ENCODE data around the gene GPX6.
"Not testable (repeated sequence)": the region's sequence is repeated elsewhere in the genome, so short reads cannot be mapped to it uniquely, and the experiment has no call there.

The GPX6 gene

DNA sequence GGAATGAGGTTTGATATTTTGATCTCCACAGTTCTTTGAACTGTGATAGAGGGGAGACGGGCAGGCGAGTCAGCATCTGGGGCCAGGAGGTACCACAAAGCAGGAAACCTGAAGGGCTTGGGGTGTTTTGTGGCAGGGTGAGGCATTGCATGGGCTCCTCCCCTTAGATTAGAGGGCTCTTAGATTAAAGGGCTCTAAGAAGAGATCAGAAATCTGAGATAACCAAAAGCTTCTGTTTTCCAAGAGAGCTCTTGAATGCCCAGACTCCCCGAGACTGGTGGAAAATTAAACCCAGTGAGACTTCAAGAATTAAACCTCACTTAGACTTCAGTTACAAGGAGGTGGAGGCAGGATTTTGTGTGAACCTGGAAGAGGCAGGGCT lies 7.6 kb upstream of the GPX6 start:
- Histone ChIP-seq H3K4me1 (ENCODE audit: control extremely low read depth in 1 of 4, control insufficient read depth in 4 of 4, insufficient read depth in 4 of 4, low read length in 3 of 4) (peaks cover 0 to 2% (median 0%) of the 10 kb centered on the region in 4 experiments), H3K27ac (ENCODE audit: insufficient read depth in 1 of 2, low read depth in 1 of 2, low read length in 2 of 2, poor library complexity in 1 of 2, severe bottlenecking in 2 of 2) (no peak overlapping the region), H3K4me3 (ENCODE audit: control insufficient read depth in 1 of 7, extremely low read depth in 1 of 7, insufficient read depth in 4 of 7, low read depth in 2 of 7, low read length in 6 of 7) (no peak overlapping the region), H3K9me3 (ENCODE audit: control extremely low read depth in 1 of 5, control insufficient read depth in 4 of 5, insufficient read depth in 2 of 5, low read depth in 1 of 5, low read length in 4 of 5) (no peaks in the 10 kb centered on the region), H3K27me3 (replicated peaks in 2 of 5; ENCODE audit: control insufficient read depth in 4 of 5, insufficient read depth in 5 of 5, low read length in 4 of 5) (peaks cover 5 to 84% (median 12%) of the 10 kb centered on the region in 5 experiments), H3K36me3 (ENCODE audit: control insufficient read depth in 4 of 4, insufficient read depth in 4 of 4, low read length in 3 of 4) (no peaks in the 10 kb centered on the region)
- 43% methylated on average over 1 of the region's 3 CpGs for WGBS (ENCODE audit: insufficient coverage)
- ChIA-PET POLR2A (no interaction called here), CTCF (no interaction called here)
- DNase-seq = peak in 2 of 3 donors; percentile 57 to 67

DNA sequence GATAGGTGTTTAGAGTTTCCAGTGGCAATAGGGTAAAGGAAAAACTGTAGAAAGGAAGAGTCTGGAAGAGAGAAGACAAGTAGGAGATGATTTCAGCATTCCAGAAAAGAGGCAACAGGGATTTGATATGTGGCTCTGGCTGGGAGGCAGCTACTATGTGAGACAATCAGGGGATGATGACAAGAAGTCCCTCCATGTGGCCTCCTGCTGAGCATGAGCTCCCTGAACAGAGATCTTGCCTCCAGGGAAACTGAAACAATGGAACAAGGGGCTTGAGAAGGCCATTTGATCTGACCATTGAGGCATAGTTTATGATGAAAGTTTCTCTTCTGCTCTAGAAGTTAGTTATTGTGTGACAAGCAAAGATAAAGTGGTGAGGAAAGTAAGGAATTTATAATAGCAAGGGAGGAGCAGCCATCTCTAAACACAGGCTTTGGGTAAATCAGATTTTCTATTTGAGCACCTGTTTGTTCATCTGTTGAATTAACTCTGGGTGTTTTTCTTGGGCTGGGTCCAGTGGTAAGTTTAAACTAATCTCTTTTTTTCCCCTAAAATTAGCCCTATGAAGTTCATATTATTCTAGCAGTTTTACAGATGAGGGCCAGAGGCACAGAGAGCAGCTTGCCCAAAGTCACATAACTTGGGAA lies 7.1 kb upstream of the GPX6 start:
- no peak overlapping the region for H3K4me3 ChIP-seq (ENCODE audit: control insufficient read depth in 1 of 7, extremely low read depth in 1 of 7, insufficient read depth in 4 of 7, low read depth in 2 of 7, low read length in 6 of 7)
- no peak overlapping the region for H3K27ac ChIP-seq (ENCODE audit: insufficient read depth in 1 of 2, low read depth in 1 of 2, low read length in 2 of 2, poor library complexity in 1 of 2, severe bottlenecking in 2 of 2)
- peaks cover 4 to 84% (median 12%) of the 10 kb centered on the region in 5 experiments for H3K27me3 ChIP-seq (replicated peaks in 2 of 5; ENCODE audit: control insufficient read depth in 4 of 5, insufficient read depth in 5 of 5, low read length in 4 of 5)
- peaks cover 0 to 2% (median 0%) of the 10 kb centered on the region in 4 experiments for H3K4me1 ChIP-seq (ENCODE audit: control extremely low read depth in 1 of 4, control insufficient read depth in 4 of 4, insufficient read depth in 4 of 4, low read length in 3 of 4)
- CTCF ChIA-PET = no interaction called here
- no peak for DNase-seq
- H3K36me3 ChIP-seq (ENCODE audit: control insufficient read depth in 4 of 4, insufficient read depth in 4 of 4, low read length in 3 of 4) = no peaks in the 10 kb centered on the region
- POLR2A ChIA-PET = no interaction called here
- H3K9me3 ChIP-seq (ENCODE audit: control extremely low read depth in 1 of 5, control insufficient read depth in 4 of 5, insufficient read depth in 2 of 5, low read depth in 1 of 5, low read length in 4 of 5) = no peaks in the 10 kb centered on the region

DNA sequence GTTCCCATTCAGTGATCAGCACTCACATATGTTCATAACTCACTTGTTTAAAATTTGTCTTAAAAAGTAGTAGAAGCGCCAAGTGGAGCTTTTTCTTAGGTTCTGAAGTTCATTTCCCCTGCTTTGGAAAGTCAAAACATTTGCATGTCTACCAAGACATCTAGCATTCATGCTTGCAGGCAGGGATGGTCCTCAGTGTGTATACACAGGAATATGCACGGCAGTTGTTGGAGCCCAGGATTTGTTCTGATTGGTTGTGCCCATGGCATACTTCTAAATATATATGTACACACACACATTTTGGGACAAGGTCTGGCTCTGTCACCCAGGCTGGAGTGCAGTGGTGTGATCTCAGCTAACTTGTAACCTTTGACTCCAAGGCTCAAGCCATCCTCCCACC lies 2.4 kb upstream of the GPX6 start:
- Histone ChIP-seq H3K27ac (ENCODE audit: insufficient read depth in 1 of 2, low read depth in 1 of 2, low read length in 2 of 2, poor library complexity in 1 of 2, severe bottlenecking in 2 of 2) (no peak overlapping the region), H3K27me3 (replicated peaks in 2 of 5; ENCODE audit: control insufficient read depth in 4 of 5, insufficient read depth in 5 of 5, low read length in 4 of 5) (peaks cover 2 to 81% (median 17%) of the 10 kb centered on the region in 5 experiments), H3K9me3 (ENCODE audit: control extremely low read depth in 1 of 5, control insufficient read depth in 4 of 5, insufficient read depth in 2 of 5, low read depth in 1 of 5, low read length in 4 of 5) (no peaks in the 10 kb centered on the region), H3K4me3 (ENCODE audit: control insufficient read depth in 1 of 7, extremely low read depth in 1 of 7, insufficient read depth in 4 of 7, low read depth in 2 of 7, low read length in 6 of 7) (no peak overlapping the region), H3K36me3 (ENCODE audit: control insufficient read depth in 4 of 4, insufficient read depth in 4 of 4, low read length in 3 of 4) (no peaks in the 10 kb centered on the region), H3K4me1 (ENCODE audit: control extremely low read depth in 1 of 4, control insufficient read depth in 4 of 4, insufficient read depth in 4 of 4, low read length in 3 of 4) (no peaks in the 10 kb centered on the region)
- CTCF ChIA-PET = no interaction called here
- POLR2A ChIA-PET = interaction anchor here (0.6 kb wide), 1 partner anchor 390 kb away, joined by 4 read pairs; no protein-coding TSS in a partner anchor
- DNase-seq = no peak
- 100% methylated on average over 1 of the region's 2 CpGs for WGBS (ENCODE audit: insufficient coverage)

DNA sequence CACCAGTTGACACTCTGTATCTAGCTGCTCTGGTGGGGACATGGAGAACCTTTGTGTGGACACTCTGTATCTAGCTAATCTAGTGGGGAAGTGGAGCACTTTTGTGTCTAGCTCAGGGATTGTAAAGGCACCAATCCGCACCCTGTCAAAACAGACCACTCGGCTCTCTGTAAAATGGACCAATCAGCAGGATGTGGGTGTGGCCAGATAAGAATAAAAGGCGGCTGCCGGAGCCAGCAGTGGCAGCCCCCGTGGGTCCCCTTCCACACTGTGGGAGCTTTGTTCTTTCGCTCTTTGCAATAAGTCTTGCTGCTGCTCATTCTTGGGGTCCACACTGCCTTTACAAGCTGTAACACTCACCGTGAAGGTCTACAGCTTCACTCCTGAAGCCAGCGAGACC lies 3.2 kb downstream of the GPX6 start:
- H3K36me3 ChIP-seq (ENCODE audit: control insufficient read depth in 4 of 4, insufficient read depth in 4 of 4, low read length in 3 of 4); H3K4me3 ChIP-seq (ENCODE audit: control insufficient read depth in 1 of 7, extremely low read depth in 1 of 7, insufficient read depth in 4 of 7, low read depth in 2 of 7, low read length in 6 of 7); H3K9me3 ChIP-seq (ENCODE audit: control extremely low read depth in 1 of 5, control insufficient read depth in 4 of 5, insufficient read depth in 2 of 5, low read depth in 1 of 5, low read length in 4 of 5); POLR2A ChIA-PET; DNase-seq; H3K27ac ChIP-seq (ENCODE audit: insufficient read depth in 1 of 2, low read depth in 1 of 2, low read length in 2 of 2, poor library complexity in 1 of 2, severe bottlenecking in 2 of 2); H3K4me1 ChIP-seq (ENCODE audit: control extremely low read depth in 1 of 4, control insufficient read depth in 4 of 4, insufficient read depth in 4 of 4, low read length in 3 of 4): not testable (repeated sequence)
- whole genome bisulfite sequencing (ENCODE audit: insufficient coverage) = 96% methylated on average over 7 of the region's 8 CpGs
- peaks cover 2 to 47% (median 17%) of the 10 kb centered on the region in 5 experiments for H3K27me3 ChIP-seq (replicated peaks in 2 of 5; ENCODE audit: control insufficient read depth in 4 of 5, insufficient read depth in 5 of 5, low read length in 4 of 5)
- CTCF ChIA-PET = interaction anchor here (0.8 kb wide), 1 partner anchor 69 kb away, joined by 3 read pairs; no protein-coding TSS in a partner anchor

DNA sequence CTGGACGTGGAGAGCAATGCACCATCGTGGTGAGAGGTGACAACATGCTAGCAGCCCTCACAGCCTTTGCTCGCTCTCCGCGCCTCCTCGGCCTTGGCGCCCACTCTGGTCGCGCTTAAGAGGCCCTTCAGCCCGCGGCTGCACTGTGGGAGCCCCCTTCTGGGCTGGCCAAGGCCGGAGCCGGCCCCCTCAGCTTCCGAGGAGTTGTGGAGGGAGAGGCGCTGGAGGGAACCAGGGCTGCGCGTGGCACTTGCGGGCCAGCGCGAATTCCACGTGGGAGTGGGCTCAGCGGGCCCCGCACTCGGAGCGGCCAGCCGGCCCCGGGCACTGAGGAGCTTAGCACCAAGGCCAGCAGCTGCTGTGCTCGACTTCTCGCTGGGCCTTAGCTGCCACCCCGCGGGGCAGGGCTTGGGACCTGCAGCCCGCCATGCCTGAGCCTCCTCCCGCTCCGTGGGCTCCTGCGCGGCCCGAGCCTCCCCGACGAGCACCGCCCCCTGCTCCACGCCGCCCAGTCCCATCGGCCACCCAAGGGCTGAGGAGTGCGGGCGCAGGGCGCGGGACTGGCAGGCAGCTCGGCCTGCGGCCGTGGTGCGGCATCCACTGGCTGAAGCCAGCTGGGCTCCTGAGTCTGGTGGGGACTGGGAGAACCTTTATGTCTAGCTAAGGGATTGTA lies 3.8 kb downstream of the GPX6 start:
- ChIA-PET POLR2A (no interaction called here), CTCF (interaction anchor here (0.8 kb wide), 1 partner anchor 69 kb away, joined by 3 read pairs; no protein-coding TSS in a partner anchor)
- Histone ChIP-seq H3K36me3 (ENCODE audit: control insufficient read depth in 4 of 4, insufficient read depth in 4 of 4, low read length in 3 of 4) (no peaks in the 10 kb centered on the region), H3K4me1 (ENCODE audit: control extremely low read depth in 1 of 4, control insufficient read depth in 4 of 4, insufficient read depth in 4 of 4, low read length in 3 of 4) (peaks cover 0 to 2% (median 0%) of the 10 kb centered on the region in 4 experiments), H3K27me3 (replicated peaks in 2 of 5; ENCODE audit: control insufficient read depth in 4 of 5, insufficient read depth in 5 of 5, low read length in 4 of 5) (peaks cover 1 to 42% (median 14%) of the 10 kb centered on the region in 5 experiments), H3K27ac (ENCODE audit: insufficient read depth in 1 of 2, low read depth in 1 of 2, low read length in 2 of 2, poor library complexity in 1 of 2, severe bottlenecking in 2 of 2) (no peak overlapping the region), H3K9me3 (ENCODE audit: control extremely low read depth in 1 of 5, control insufficient read depth in 4 of 5, insufficient read depth in 2 of 5, low read depth in 1 of 5, low read length in 4 of 5) (no peaks in the 10 kb centered on the region), H3K4me3 (ENCODE audit: control insufficient read depth in 1 of 7, extremely low read depth in 1 of 7, insufficient read depth in 4 of 7, low read depth in 2 of 7, low read length in 6 of 7) (no peak overlapping the region)
- WGBS (ENCODE audit: insufficient coverage) = 94% methylated on average over 39 of the region's 51 CpGs
- no peak for DNase-seq

DNA sequence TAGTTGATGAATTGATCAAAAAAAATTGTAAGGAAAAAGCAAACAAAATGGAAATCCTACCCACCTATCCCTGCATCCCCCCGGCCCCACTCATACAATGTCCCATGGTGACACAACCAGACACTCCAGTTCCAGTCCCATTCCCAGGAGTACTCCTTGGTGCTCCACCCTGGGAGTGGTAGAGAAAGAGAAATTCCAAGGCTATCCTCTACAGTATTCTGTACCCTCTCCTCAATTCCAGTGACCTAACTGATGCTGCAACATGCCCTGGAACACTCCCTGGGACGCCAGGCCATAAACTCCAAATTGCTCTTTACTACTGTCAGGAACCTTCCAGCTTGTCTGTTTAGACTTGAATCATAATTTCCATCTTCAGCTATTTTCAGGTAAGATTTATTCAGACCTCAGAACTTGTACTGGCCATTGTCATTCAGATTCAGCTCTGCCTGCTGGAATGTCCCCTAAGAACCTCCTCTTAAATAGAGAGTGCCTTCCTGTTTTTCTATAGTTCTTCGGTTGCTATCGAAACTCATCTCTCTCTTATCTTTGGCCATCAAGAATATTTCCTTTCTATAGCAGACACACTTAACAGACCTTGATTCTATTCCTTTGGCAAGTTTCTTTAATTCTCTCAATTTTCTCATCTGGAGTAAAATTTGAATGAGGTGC lies 8.7 kb downstream of the GPX6 start:
- POLR2A ChIA-PET = interaction anchor here (0.8 kb wide), 1 partner anchor 13 kb away, joined by 3 read pairs; no protein-coding TSS in a partner anchor
- Histone ChIP-seq H3K27me3 (replicated peaks in 2 of 5; ENCODE audit: control insufficient read depth in 4 of 5, insufficient read depth in 5 of 5, low read length in 4 of 5) (peaks cover 0 to 18% (median 3%) of the 10 kb centered on the region in 5 experiments), H3K4me3 (ENCODE audit: control insufficient read depth in 1 of 7, extremely low read depth in 1 of 7, insufficient read depth in 4 of 7, low read depth in 2 of 7, low read length in 6 of 7) (no peak overlapping the region), H3K4me1 (ENCODE audit: control extremely low read depth in 1 of 4, control insufficient read depth in 4 of 4, insufficient read depth in 4 of 4, low read length in 3 of 4) (peaks cover 0 to 2% (median 0%) of the 10 kb centered on the region in 4 experiments), H3K36me3 (ENCODE audit: control insufficient read depth in 4 of 4, insufficient read depth in 4 of 4, low read length in 3 of 4) (no peaks in the 10 kb centered on the region), H3K27ac (ENCODE audit: insufficient read depth in 1 of 2, low read depth in 1 of 2, low read length in 2 of 2, poor library complexity in 1 of 2, severe bottlenecking in 2 of 2) (no peak overlapping the region), H3K9me3 (ENCODE audit: control extremely low read depth in 1 of 5, control insufficient read depth in 4 of 5, insufficient read depth in 2 of 5, low read depth in 1 of 5, low read length in 4 of 5) (no peaks in the 10 kb centered on the region)
- WGBS (ENCODE audit: insufficient coverage) = 33% methylated on average over 3 of the region's 4 CpGs
- DNase-seq = peak in 2 of 3 donors; percentile 26 to 40
- CTCF ChIA-PET = no interaction called here

DNA sequence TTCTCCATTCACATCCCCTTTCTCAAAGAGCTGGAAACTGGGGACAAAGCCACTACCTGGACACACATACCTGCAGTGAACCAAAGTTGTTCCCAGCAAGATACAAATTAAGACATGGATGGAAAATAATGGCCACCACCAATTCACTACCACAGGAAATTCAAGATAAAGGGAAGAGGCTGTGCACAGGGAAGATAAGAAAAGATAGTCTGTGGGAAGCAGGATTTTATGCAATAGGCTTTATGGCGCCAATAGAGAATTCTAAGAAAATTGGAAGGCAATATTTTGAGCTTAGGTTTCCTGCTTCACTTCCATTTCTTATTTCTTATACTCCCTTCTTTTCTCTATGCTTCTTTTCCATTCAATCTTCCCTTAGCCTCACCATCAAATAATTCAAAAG lies 9.9 kb downstream of the GPX6 start:
- no peaks in the 10 kb centered on the region for H3K9me3 ChIP-seq (ENCODE audit: control extremely low read depth in 1 of 5, control insufficient read depth in 4 of 5, insufficient read depth in 2 of 5, low read depth in 1 of 5, low read length in 4 of 5)
- peaks cover 0 to 18% (median 3%) of the 10 kb centered on the region in 5 experiments for H3K27me3 ChIP-seq (replicated peaks in 2 of 5; ENCODE audit: control insufficient read depth in 4 of 5, insufficient read depth in 5 of 5, low read length in 4 of 5)
- no CpG with 5 or more reads among the region's 1 CpG for WGBS (ENCODE audit: insufficient coverage)
- peaks cover 0 to 2% (median 0%) of the 10 kb centered on the region in 4 experiments for H3K4me1 ChIP-seq (ENCODE audit: control extremely low read depth in 1 of 4, control insufficient read depth in 4 of 4, insufficient read depth in 4 of 4, low read length in 3 of 4)
- no peak overlapping the region for H3K27ac ChIP-seq (ENCODE audit: insufficient read depth in 1 of 2, low read depth in 1 of 2, low read length in 2 of 2, poor library complexity in 1 of 2, severe bottlenecking in 2 of 2)
- no peak for DNase-seq
- H3K4me3 ChIP-seq (ENCODE audit: control insufficient read depth in 1 of 7, extremely low read depth in 1 of 7, insufficient read depth in 4 of 7, low read depth in 2 of 7, low read length in 6 of 7) = no peak overlapping the region
- no peaks in the 10 kb centered on the region for H3K36me3 ChIP-seq (ENCODE audit: control insufficient read depth in 4 of 4, insufficient read depth in 4 of 4, low read length in 3 of 4)
- ChIA-PET POLR2A (no interaction called here), CTCF (no interaction called here)
